GM12864 (cell line): ENCODE measurements around the gene POLR2J3.
"Not testable (repeated sequence)": the region's sequence is repeated elsewhere in the genome, so short reads cannot be mapped to it uniquely, and the experiment has no call there.

Experiments used
- DNase-seq: peaks from one replicate; pipeline ENCODE4 v3.0.0-alpha.2; 2011; ENCODE audit warnings: low read depth
- H3K4me3 ChIP-seq: 2 replicates; pipeline ENCODE4 v1.5.1; 2011; ENCODE audit warnings: mild to moderate bottlenecking, low read depth, low read length, control low read depth

Gene POLR2J3

DNA sequence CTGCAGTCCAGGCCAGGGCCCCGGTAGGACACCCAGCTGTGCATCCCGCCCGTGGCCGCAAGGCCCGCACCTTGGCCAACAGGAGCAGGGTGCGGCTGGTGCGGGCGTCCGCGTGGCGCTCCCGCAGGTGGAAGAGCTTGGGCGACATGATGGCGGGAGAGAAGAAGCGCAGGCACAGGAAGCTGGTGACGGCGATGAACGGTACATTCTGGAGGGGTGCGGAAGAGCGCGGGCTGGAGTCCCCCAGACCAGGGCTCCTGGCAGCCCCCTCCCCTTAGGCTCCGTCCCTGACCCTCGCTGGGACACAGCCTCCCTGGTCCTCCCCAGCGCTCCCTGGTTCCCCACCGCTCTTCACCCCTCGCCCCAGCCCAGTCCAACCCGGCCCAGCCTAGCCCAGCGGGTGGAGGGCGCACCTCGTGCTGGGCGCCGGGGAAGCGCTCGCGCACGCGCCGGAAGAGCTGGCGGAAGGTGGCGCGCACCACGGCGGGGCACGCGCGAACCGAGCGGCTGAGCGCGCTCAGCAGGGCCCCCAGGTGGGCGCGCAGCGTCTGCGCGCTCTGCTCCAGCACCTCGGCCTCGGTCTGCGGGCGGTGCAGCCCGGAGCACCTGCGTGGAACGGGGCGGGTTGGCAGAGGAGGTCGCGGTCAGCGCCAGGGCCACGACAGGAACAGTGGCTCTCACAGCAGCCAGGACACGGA lies 21.4 kb upstream of the POLR2J3 start:
- not testable (repeated sequence) for H3K4me3 ChIP-seq, DNase-seq

DNA sequence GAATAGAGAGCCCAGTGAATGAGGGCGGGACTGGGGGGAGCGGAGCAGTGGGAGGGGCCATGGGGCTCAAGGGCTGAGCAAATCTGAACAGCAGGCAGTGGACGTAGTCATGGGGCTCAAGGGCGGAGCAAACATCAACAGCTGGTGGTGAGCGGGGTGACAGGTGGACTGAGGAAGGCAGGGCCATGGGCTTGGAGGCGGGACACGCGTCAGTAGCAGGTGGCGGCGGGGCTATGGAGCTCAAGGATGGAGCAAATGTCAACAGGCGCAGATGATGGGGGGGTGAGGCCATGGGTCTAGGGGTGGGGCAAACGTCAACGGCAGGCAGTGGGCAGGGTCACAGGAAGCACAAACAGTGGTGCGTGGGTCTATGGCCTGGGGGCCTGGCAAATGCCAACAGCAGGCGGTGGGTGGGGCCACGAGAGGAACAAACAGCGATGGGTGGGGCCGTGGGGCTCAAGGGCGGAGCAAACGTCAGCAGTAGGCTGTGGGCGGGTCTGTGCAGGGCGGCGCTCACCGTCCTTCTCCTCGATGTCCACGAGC lies 20.2 kb upstream of the POLR2J3 start:
- not testable (repeated sequence) for DNase-seq, H3K4me3 ChIP-seq

DNA sequence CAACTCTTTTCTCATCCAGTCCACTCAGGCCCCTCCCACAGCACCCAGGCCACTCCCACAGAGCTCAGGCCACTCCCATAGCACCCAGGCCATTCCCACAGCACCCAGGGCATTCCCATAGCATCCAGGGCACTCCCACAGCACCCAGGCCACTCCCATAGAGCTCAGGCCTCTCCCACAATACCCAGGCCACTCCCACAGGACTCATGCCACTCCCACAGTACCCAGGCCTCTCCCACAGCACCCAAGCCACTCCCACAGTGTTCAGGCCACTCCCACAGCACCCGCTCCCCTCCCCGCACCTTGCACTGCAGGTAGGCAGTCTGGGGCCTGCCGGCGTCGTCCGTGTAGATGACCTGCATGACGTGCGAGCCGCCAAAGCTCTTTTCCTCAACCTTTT lies 17.5 kb upstream of the POLR2J3 start:
- not testable (repeated sequence) for DNase-seq, H3K4me3 ChIP-seq

GRCh38 chr7:102583495-102583894 lies 11.1 kb upstream of the POLR2J3 start:
- not testable (repeated sequence) for DNase-seq, H3K4me3 ChIP-seq

GRCh38 chr7:102581722-102582121 lies 9.3 kb upstream of the POLR2J3 start:
- not testable (repeated sequence) for H3K4me3 ChIP-seq, DNase-seq

DNA sequence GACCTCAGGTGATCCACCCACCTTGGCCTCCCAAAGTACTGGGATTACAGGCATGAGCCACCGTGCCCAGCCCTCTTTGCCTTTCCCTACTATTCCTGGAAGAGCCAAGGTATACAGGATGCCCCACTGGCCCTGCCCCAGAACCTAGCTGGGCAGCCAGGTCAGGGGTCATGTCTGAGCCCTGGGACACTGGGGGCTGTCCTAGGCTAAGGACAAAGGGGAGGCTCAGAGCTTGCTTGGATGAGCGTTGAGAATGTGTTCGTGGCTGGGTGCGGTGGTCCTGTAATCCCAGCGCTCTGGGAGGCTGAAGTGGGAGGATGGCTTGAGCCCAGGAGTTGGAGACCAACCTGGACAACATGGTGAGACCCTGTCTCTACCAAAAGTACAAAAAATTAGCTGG lies 6.1 kb upstream of the POLR2J3 start:
- DNase-seq, H3K4me3 ChIP-seq: not testable (repeated sequence)

DNA sequence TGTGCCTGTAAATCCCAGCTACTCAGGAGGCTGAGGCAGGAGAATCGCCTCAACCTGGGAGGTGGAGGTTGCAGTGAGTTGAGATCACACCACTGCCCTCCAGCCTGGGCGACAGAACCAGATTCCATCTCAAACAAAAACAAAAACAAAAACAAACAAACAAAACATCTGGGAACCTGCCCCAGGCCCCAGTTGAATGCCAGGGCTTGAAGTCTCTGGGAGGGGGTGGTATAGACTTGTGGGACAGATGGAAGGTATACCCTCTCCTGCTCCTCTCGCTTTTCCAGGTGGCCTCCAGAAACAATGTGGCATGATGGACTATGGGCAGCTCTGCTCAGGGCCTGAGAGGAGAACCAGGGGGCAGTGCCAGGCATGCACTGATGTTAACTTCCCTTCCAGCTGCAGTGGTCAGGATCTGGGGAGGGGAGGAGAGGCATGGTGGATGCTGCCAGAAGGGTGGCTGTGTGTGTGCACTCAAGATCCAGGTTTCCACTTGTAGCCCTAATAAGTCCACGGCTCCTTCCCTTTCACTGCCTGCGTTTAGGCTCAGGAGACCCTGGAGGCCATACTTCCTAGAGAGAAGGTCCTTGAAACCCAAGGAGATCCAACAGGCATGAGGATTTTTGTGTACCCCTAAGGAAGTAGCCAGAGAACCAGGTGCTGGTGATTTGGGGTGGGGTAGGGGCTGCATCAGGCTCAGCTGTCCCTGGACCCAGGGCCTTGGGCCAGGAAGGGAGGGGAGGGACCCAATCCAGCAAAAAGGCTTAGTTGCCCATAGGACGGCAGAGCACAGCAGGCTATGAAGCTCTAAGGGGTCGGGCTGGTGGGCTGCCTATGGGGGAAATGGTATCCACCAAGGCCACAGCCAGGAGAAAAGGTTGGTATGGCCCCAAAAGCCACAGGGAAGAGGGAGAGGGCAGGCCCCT lies 5.2 kb upstream of the POLR2J3 start:
- DNase-seq, H3K4me3 ChIP-seq: not testable (repeated sequence)

DNA sequence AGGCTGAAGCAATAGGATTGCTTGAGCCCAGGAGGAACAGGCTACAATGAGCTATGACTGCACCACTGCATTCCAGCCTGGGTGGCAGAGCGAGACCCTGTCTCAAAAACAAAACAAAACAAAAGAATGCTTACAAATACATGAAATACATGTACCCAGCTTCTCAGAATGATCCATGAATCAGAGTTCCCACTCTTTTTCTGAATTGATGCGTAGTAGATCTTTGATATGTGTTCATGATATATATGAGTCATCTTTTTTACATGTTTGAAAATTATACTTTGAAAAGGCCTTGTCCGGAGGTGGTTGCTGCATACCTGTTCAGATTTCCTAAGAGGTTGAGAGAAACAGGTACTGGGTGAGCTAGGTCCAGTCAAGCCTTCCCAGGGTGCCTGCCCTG lies 4.0 kb upstream of the POLR2J3 start:
- not testable (repeated sequence) for H3K4me3 ChIP-seq, DNase-seq

- DNase-seq, H3K4me3 ChIP-seq: not testable (repeated sequence)
These were observed 2.2 kb upstream of the POLR2J3 start for GRCh38 chr7:102574607-102575006.

DNA sequence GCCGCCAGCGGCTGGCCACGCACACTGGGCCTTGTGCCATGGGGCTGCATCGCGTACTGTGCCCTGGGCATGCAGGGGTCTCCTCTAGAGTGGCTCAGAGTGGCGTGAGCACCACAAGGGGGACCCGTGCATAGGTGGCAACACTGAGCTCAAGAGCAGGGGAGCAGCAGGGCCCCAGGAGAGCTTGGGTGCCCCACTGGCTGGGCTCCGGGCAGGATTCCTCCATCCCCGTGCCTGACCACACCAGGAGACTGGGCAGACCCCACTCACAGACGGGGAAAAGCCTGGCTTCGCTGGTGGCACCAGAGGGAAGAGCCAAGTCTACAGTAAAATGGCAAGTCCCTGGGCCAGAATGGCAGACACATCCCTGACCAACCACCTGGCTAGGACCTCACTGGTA lies 3.8 kb downstream of the POLR2J3 start:
- H3K4me3 ChIP-seq, DNase-seq: not testable (repeated sequence)

DNA sequence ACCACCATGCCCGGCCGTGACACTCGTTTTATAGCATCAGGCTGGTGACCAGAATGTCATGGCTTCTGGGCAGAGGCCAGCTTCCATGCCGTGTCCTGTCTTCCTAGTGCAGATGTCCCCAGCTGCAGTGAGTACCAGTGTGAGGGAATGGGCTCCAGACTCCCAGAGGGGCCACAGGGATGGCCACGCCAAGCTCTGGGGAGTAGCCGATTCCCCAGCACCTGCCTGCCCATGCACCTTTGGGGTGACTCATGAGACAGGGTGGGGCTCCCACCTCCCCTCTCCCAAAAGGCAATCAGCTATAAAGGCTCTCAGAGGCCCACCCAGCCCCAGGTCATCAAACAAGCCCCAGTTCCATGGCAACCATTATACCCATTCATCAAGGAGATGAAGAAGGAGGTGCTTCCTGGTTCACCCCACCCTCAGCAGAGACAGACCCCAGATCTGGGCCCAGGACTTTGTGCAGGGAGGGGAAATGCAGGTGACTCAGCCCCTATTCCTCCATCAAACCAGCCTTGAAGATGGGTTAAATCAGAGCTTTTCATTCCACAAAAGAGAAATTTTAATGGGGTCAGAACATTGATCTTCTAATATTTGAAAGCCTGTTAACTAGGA lies 21.5 kb downstream of the POLR2J3 start, which contains the start of gene SPDYE2:
TSS of gene SPDYE2 (plus strand) at position 419 of the 615 bp plus-strand sequence. CDS start 2,030 bp downstream, outside the sequence.
- DNase-seq, H3K4me3 ChIP-seq: not testable (repeated sequence)

DNA sequence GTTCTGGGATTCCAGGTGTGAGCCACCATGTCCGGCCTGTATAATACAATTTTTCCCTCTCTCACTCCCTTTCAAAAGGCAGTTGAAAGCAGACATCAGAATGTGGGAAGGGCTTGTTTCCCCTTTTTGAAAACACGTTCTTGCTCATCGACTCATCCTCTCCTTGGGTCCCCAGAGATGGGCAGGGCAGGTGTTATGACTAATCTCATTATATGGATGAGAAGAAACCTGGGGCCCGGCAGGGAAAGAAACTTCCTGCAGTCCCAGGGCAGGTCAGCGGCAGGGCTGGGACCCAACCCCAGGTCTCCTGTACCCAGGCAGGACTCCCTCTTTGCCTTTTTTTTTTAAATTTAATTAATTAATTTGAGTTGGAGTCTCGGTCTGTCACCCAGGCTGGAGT lies 26.0 kb downstream of the POLR2J3 start:
- not testable (repeated sequence) for H3K4me3 ChIP-seq, DNase-seq

DNA sequence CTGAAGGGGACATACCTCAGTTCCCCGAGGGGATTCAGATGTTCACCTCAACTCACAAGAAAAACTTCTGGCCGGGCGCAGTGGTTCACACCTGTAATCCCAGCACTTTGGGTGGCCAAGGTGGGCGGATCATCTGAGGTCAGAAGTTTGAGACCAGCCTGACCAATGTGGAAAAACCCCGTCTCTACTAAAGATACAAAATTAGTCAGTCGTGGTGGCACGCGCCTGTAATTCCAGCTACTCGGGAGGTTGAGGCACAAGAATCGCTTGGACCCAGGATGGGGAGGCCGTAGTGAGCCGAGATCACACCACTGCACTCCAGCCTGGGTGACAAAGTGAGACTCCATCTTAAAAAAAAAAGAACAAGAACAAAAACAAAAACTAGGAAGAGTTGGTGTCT lies 27.1 kb downstream of the POLR2J3 start:
- DNase-seq: not testable (repeated sequence)

DNA sequence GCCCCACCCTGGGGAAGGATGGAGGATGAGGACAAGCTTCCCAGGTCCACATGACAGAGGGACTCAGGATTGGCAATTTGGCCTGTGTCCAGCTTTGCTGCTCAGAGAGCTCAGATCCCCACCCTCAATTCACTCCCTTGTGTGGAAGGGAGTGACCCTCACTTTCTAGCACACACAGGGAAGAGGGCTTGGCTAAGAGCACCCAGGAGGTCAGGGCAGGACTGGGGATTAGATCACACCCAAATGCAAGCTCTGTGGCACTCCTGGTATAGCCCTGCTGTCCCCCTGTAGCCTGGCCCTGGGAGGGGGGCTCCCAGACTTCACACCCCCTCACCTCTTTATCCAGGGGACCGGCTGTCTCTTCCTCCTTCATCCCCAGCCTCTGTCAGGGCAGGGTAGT lies 28.0 kb downstream of the POLR2J3 start:
- not testable (repeated sequence) for H3K4me3 ChIP-seq, DNase-seq

More for the DNA sequence above, 27.1 kb downstream of the POLR2J3 start:
- not testable (repeated sequence) for H3K4me3 ChIP-seq

GRCh38 chr7:102543596-102543995 lies 28.8 kb downstream of the POLR2J3 start, which contains the start of gene UPK3BL2:
Gene UPK3BL2 (minus strand): TSS chr7:102543696. CDS start chr7:102543636, 60 bp downstream.
- not testable (repeated sequence) for DNase-seq, H3K4me3 ChIP-seq

DNA sequence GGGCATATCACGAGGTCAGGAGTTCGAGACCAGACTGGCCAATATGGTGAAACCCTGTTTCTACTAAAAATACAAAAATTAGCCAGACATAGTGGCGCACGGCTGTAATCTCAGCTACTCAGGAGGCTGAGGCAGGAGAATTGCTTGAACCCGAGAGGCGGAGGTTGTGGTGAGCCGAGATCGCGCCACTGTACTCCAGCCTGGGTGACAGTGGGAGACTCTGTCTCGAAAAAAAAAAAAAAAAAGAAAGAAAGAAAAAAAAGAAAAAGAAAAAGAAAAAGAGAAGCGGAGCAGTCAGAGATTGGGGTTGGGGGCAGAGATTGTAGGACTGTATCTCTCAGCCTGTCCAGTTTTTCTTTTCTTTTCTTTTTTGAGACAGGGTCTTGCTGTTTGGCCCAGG lies 29.6 kb downstream of the POLR2J3 start:
- DNase-seq, H3K4me3 ChIP-seq: not testable (repeated sequence)

DNA sequence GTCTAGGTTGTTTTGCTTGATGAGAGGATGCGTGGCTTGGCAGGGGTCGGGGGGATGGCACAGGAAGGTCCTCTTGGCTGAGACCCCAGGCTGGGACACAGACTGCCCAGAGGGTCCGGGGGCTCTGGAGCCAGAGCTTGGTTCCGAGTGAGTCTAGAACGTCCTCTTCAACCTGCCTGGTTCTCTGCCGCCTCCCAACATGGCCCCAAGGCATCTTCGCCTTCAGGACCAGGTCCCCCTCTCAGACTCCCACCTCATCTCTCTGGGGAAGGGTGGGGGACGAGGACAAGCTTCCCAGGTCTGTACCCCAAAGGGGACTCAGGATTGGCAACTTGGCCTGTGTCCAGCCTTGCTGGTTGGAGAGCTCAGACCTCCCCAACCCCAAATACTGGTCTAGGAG lies 30.3 kb downstream of the POLR2J3 start:
- not testable (repeated sequence) for H3K4me3 ChIP-seq, DNase-seq

GRCh38 chr7:102540604-102541003 lies 31.8 kb downstream of the POLR2J3 start:
- H3K4me3 ChIP-seq, DNase-seq: not testable (repeated sequence)

- not testable (repeated sequence) for H3K4me3 ChIP-seq, DNase-seq
These were observed 37.2 kb downstream of the POLR2J3 start for GRCh38 chr7:102535062-102535615.
